Forelimb muscle (tissue), 1 donor: ENCODE measurements around the gene OR2J1. TPM values are rescaled to one million over a fixed set of nuclear protein-coding genes. Genes with fewer than 3 reads are reported as not detected.
"Not testable (repeated sequence)": the region's sequence is repeated elsewhere in the genome, so short reads cannot be mapped to it uniquely, and the experiment has no call there.

Source experiments
- DNase-seq: peaks from one replicate; pipeline ENCODE4 v3.0.0-alpha.2; 2013; ENCODE audit warnings: low read depth
- polyA plus RNA-seq: library from polyadenylated mRNA; unstranded; fragments of 120-200 nt; gene quantifications from one replicate; pipeline ENCODE4 v1.2.1, GENCODE V29; 2013; ENCODE audit not compliant: insufficient read length

OR2J1 gene
- not detected for polyA plus RNA-seq

DNA sequence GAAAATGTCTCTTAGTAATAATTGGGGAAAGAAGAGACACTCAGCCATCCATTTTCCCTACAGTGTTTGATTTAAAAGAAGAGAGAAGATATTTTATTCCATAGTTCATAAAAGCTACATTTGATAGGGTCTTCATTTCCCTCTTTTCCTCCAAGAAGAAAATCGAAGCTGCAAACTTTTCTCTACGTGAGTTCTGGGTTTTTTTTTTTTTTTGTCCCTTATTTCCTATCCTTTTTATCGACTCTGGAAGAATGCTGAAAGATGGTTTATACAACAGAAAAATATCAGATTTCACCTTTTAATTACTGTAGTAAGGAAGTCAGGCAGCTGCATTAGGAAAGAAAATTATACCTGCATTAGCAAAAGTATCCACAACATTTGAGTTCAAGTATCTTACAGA, at the start of gene OR2J1:
Gene OR2J1, plus strand, starts transcription at position 301 of the 400 bp plus-strand sequence. CDS start 1,453 bp downstream, outside the sequence.
- no peak for DNase-seq

DNA sequence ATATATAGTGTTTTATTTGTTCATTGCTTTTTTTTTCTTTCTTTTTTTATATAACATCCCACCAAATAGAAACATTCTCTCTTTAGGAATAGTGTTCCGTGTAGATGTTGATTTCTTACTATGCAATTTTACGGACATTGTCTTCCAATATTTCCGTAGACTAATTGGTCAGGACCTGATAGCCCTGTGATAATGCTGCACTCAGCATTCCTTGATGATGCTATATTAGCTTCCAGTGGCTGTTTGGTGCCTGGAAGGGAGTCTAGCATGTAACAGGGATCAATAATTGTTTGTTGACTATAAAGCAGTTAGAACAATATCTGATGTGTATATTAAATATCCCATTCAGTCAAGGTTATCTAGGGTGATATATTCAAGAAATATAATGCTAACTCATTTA, 47.6 kb upstream of the OR2J1 start:
- no peak for DNase-seq

DNA sequence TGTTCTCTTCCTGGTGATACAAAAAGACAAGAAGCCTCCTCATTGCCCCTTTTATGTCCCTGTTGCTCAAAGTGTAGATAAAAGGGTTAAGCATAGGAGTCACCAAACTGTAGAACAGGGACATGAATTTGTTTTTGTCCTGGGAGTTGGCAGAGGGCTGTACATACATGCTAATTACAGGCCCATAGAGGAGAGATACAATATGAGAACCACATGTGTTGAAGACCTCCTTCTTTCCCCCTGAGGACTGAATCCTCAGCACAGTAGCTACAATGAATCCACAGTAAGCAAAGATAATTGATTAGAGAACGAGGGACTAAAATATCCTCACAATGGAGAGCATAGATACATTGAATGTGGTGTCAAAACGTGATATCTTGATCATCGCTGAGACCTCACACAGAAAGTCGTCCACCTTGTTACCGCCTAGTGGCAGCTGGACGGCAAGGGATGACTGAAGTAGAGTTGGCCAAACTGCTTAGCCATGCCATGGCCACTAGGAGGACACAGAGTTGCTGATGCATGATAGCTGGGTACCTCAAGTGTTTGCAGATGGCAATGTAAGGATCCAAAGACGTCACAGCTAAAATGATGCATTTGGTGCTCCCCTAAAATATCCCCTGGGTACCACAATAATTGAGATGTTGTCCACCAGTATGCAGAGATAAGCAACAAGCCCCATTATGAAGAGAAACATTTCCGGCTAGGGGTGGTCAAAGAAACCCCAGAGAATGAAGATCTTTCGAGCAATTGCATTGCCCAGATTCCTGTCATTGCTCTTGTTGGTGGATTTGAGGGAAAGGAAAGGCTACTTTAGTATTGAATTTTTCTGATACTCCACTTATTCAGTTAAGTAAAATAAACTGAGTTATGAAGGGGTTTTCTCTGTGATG, 27.2 kb upstream of the OR2J1 start:
- no peak for DNase-seq

DNA sequence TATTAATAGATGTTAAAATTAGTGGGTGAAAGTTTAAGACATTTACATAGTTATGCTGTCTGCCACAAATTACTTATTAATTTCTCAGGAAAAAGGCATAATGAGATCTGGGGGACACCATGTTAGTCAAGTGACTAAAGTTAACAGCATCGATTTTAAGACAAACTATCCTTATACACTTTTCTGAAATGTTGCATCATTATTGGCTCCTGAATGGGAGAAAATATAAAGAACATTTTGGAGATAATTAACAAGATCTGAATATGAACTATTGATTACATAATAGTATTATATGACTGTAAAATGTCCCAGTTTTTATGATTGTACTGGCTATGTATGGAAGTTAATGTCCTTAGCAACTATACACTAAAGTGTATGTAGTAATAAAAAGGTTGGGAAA, 20.1 kb upstream of the OR2J1 start:
- no peak for DNase-seq

DNA sequence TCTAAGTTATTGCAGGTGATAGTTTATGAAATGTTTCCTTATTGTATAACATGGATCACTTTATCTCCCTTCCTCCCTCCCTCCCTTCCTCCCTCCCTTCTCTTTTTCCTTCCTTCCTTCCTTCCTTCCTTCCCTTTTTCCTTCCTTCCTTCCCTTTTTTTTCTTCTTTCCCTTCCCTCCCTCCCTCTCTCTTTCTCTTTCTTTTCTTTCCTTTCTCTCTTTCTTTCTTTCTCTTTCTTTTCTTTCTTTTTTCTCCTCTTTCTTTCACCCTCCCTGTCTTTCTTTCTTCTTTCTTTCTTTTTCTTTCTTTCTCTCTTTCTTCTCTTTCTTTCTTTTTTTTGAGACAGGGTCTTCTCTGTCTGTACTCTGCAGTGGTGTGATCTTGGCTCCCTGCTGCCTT, 18.0 kb upstream of the OR2J1 start:
- DNase-seq = no peak

DNA sequence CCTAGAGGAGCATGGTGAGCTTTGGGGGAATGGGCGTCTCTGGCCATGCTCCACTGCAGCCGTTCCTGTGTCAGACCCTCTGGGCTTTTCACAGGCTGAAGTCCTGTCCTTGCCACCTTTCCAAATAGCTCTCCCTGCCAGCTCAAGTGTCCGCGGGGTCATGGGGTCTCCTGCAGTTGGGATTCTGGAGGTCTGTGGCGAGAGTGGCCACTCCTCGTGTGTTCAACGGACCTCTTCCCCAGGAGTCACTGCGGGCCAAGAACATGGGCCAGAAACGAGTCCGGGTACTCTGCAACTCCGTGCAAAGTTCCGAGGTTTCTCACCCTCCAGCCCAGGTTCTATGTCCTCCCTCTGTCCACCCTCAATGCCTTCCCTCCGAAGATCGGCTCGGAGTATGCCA, 16.8 kb upstream of the OR2J1 start:
- DNase-seq = no peak

DNA sequence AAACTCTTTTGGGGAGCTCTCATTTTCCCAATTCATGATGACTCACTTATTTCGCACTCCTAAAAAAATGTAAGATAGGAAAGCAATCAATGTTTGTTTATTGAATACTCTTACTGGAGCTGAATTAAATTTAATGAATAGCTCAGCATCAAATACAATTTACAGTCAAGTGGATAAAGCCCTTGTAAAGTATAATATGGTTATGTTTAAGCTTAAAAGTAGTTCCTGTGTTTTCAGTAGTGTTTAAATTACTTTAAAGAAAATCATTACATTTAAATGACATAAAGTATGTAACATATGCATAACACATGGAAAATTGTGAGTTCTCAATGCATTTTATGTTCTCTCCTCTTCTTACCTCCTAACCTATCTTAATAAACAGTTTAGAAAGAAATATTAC, 12.1 kb upstream of the OR2J1 start, which contains the start of gene OR2B3:
Gene OR2B3, minus strand, starts transcription at position 101 of the 400 bp plus-strand sequence. Its CDS starts 65 bp downstream, at position 36.
- DNase-seq = no peak

DNA sequence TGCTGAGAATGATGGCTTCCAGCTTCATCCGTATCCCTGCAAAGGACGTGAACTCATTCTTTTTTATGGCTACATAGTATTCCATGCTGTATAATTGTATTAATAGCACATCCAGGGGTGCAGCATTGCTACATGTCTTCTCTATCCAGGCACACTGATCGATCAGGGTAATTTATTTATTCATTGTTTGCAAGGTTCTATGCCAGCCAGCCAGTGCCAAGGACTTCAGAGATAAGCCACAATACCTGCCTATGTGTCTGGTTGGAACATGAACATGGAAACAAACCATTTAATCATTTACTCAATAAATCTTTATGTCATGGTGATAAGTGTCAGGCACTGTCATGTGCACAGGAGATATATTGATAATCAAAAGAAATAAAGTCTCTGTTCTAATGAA, 6.3 kb upstream of the OR2J1 start:
- no peak for DNase-seq

DNA sequence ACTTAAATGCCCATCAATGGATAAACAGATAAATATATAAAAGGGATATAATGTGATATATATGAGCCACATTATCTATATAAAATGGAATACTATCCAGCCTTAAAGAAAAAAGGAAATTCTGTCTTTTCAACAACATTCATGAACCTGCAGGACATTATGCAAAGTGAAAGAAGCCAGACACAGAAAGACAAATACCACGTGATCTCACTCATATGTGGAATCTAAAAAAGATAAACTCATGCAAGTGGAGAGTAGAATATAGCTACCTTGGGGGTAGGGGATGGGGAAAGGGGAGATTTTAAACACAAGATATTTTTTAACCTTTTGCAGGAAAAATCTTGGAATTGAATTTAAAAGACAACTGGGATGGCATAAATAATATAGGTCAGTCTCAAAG, 1.5 kb upstream of the OR2J1 start:
- no peak for DNase-seq

DNA sequence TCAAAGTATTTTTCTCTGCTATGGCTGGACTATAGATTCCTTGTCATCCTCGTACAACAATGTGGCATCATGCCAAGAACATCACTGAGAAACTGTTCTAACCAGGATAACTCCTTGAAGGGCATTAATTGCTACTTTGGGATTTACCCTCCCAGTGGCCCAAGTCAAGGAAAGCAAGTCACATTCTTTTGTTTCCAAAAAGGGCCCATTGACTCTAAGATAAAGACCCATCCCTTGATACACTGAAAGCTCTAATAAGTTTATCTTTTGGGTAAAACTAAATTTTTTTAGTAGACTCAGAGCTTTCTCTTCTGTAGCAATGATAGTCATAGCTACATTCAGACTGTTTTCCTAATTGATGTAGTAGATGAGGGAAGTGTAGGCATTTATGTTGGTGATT, 8.5 kb downstream of the OR2J1 start, which contains the start of gene OR2J3:
Gene OR2J3, plus strand, starts transcription at position 301 of the 400 bp plus-strand sequence. CDS start 3,833 bp downstream, outside the sequence.
- DNase-seq = no peak

DNA sequence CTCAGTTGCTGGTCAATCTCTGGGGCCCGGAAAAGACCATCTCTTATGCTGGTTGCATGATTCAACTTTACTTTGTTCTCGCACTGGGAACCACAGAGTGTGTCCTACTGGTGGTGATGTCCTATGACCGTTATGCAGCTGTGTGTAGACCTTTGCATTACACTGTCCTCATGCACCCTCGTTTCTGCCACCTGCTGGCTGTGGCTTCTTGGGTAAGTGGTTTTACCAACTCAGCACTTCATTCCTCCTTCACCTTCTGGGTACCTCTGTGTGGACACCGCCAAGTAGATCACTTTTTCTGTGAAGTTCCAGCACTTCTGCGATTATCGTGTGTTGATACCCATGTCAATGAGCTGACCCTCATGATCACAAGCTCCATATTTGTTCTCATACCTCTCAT, 12.8 kb downstream of the OR2J1 start:
- no peak for DNase-seq

DNA sequence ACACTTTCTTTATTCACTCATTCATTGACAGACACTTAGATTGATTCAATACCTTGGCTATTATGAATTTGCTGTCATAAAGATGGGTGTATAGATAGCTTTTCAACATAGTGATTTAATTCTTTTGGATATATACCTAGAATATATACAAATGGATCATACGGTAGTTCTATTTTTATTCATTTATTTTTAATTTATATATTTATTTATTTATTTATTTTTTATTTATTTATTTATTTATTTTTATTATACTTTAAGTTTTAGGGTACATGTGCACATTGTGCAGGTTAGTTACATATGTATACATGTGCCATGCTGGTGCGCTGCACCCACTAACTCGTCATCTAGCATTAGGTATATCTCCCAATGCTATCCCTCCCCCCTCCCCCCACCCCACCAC, 15.7 kb downstream of the OR2J1 start:
- DNase-seq = not testable (repeated sequence)

DNA sequence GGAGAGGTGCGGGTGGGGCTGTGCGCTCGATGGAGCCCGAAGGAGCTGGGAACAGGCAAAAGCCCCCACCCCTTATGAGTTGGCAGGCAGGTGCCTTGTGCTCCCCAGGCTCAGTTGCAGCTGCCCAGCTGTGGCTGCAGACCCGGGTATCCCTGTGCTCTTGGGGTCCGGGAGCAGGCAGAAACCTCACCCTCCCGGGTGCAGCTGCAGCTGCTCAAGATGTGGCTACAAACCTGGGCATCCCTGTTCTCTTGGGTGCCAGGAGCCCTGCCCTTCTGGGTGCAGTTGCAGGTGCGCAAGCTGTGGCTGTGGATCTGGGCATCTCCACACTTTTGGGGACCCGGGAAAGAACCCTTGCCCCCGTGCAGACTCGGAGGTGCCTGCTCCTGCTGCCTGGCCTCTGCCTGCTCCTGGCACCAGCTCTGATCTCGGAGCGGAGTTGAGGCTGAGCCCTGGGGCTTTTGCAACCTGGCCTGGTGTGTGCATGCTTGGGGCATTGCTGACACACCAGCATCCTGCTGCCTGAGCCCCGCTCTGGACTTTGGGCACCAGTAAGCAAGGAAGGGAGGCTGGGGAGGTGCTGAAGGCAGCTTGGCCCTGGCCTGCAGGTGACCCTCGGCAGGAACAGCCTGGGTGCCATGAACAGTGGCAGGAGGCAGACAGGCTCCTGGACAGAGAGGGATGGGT, 30.2 kb downstream of the OR2J1 start:
- no peak for DNase-seq

DNA sequence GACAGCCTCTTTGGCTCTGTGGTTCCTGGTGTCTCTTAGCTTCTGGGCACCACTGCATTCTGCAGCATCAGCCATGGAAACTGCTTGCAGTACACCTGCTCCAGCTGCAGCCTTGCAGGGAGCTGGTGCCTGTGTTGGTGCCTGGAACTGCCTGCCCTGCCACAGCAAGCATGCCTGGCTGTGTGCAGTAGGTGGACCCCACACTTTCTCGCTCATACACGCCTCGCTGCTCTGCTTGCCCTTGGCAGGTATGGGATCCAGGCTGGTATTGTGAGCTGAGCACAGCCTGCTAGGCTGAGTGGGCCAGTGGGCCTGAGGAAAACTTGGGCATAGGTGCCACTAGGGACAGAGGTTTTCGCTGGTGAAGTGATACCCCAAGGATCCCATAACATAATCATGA, 31.4 kb downstream of the OR2J1 start:
- no peak for DNase-seq

DNA sequence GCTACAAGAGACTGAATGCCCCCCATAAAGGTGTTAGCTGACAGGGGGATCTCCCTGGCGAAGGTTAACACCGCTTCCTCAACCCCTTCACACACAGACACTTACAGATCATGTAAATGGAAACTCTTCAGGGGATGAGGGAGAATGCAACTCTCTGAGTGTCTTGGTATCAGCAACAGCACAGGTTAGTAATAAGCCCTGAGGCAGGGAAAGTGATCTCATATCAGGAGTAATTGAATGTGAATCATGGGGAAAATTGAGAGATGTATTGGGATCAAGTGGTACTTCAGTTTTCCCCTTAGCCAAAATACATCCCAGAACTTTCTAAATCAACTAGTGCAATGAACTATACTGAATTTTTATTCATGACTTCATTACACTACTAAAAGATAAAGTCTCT, 32.4 kb downstream of the OR2J1 start:
- no peak for DNase-seq

DNA sequence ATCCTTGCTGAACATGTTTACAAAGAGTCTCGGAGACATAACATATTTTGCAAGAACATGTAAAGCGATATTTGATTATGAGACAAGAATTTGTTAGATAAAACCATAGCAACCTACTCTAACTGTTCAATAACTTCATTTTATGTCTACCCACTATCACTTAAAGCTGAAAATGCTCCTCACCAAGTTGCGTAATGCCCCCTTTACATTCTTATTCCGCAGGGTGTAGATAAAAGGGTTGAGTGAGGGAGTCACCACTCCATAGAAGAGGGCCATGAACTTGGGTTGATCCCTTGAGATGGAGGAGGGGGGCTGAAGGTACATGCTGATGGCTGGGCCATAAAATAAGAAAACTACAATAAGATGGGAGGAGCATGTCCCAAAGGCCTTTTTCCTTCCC, 38.4 kb downstream of the OR2J1 start:
- DNase-seq = no peak

DNA sequence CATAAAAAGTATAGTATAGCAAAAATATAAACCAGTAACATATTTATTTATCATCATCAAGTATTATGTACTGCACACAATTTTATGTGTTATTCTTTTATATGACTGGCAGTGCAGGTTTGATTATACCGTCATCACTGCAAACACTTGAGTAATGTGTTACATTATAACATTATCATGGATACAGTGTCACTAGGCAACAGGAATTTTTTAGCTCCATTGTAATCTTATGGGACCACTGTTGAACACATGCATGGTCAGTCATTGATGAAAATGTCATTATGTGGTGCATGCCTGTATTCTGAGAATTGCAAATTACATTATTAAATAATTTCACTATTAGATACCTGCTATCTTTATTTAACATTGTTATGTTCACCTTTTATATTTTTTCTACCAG, 42.3 kb downstream of the OR2J1 start:
- DNase-seq = no peak

DNA sequence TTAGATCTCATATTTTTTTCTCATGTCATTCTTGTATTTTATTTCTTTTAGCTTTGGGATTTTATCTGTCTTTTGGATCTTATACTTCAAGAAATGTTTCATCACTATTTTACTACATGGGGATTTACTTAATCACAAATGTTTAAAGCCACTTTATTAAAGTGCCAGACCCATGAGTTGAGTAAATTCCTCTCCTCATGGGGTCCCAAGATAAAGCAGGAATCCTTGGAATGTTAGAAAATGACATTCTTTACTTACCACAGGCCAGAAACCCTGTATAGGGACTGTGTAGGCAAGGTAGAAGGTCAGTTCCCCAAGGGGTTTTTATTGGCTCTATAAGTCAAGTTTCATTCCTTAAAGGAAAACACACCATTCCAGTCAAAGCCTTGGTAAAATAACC, 43.0 kb downstream of the OR2J1 start:
- DNase-seq = no peak

DNA sequence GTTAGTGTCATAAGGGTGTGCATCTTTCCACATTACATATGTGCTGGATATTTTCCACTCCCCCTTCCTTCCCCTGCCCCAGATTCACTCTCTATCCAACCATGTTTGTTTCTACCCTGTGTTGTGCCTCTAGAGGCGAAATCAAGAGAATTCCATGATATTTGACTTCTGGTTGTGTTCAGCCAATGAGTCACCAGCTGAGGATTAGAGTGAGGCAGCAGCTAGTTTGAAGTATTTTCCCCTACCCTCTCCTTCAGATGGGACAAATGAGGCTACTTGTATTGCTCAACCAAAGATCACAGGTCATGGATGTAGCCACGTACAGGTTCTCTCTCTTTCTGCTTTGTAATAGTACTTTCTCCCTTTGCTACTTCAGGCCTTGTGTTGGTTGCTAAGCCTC, 46.9 kb downstream of the OR2J1 start:
- DNase-seq = no peak

DNA sequence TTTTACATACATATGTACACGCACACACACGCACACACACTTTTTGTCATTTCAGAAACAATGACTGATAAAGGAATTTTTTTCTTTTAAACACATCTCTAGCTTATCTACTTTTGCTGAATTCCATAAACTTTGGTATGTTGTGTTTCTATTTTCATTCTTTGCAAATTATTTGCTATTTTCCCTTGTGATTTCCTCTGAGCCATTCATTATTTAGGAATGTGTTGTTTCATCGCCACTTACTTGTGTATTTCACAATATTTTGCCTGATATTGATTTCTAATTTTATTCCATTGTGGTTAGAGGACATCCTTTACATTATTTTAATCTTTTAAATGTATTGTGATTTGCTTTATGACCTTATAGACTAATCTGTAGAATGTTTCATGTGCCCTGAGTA, 47.8 kb downstream of the OR2J1 start:
- no peak for DNase-seq

DNA sequence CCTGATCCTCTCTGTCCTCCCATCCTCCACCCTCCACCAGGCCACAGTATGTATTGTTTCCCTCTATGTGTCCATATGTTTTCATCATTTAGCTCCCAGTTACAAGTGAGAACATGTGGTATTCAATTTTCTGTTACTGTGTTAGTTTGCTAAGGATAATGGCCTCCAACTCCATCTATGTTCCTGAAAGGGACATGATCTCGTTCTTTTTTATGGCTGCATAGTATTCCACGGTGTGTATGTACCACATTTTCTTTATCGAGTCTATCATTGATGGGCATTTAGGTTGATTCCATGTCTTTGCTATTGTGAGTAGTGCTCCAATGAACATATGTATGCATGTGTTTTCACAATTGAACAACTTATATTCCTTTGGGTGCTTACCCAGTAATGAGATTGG, 50.2 kb downstream of the OR2J1 start:
- DNase-seq = not testable (repeated sequence)
